LNCaP clone FGC (cell line): Measurements from ENCODE around the gene TNFRSF11A.

Source experiments
- DNase-seq: peaks from one replicate; pipeline ENCODE4 v3.0.0-alpha.2; 2011; ENCODE audit warnings: low read depth
- H3K4me3 ChIP-seq: 2 replicates; pipeline ENCODE4 v1.5.1; 2011; ENCODE audit warnings: mild to moderate bottlenecking, low read depth, low read length, control low read depth
- CTCF ChIP-seq: IDR thresholded peaks from 2 replicates; pipeline ENCODE4 v1.5.1; 2012; ENCODE audit warnings: mild to moderate bottlenecking; ENCODE audit not compliant: control insufficient read depth, insufficient read depth; ENCODE audit errors: extremely low read depth

The TNFRSF11A gene

GRCh38 chr18:62282188-62282629, 42.9 kb upstream of the TNFRSF11A start:
- TF ChIP-seq CTCF, result no peak
- H3K4me3 ChIP-seq, result no peak overlapping the region
- DNase-seq, result no peak

GRCh38 chr18:62284637-62285036, 40.5 kb upstream of the TNFRSF11A start:
- no peak for TF ChIP-seq CTCF
- H3K4me3 ChIP-seq, result no peak overlapping the region
- DNase-seq, result no peak

- no peak for TF ChIP-seq CTCF
- DNase-seq, result no peak
- no peak overlapping the region for H3K4me3 ChIP-seq
Observed at GRCh38 chr18:62285281-62285680, 39.8 kb upstream of the TNFRSF11A start.

GRCh38 chr18:62287781-62288664, 37.1 kb upstream of the TNFRSF11A start:
- no peak overlapping the region for H3K4me3 ChIP-seq
- no peak for TF ChIP-seq CTCF
- no peak for DNase-seq

GRCh38 chr18:62288665-62289008, 36.5 kb upstream of the TNFRSF11A start:
- no peak for TF ChIP-seq CTCF
- H3K4me3 ChIP-seq, result no peak overlapping the region
- DNase-seq, result no peak

- TF ChIP-seq CTCF, result no peak
- no peak overlapping the region for H3K4me3 ChIP-seq
- DNase-seq, result no peak
Observed at GRCh38 chr18:62289047-62289446, 36.1 kb upstream of the TNFRSF11A start.

- no peak overlapping the region for H3K4me3 ChIP-seq
- no peak for TF ChIP-seq CTCF
- DNase-seq, result no peak
Observed at GRCh38 chr18:62294073-62294472, 31.0 kb upstream of the TNFRSF11A start.
